HG02759 (cell line): ENCODE data around the gene TREM1.

Source experiments
- ATAC-seq: cut with Tn5 transposase; IDR thresholded peaks from one replicate; pipeline ENCODE4 v1.9.1; 2021; ENCODE audit warnings: mild to moderate bottlenecking, moderate library complexity; ENCODE audit not compliant: unreplicated experiment

The TREM1 gene

DNA sequence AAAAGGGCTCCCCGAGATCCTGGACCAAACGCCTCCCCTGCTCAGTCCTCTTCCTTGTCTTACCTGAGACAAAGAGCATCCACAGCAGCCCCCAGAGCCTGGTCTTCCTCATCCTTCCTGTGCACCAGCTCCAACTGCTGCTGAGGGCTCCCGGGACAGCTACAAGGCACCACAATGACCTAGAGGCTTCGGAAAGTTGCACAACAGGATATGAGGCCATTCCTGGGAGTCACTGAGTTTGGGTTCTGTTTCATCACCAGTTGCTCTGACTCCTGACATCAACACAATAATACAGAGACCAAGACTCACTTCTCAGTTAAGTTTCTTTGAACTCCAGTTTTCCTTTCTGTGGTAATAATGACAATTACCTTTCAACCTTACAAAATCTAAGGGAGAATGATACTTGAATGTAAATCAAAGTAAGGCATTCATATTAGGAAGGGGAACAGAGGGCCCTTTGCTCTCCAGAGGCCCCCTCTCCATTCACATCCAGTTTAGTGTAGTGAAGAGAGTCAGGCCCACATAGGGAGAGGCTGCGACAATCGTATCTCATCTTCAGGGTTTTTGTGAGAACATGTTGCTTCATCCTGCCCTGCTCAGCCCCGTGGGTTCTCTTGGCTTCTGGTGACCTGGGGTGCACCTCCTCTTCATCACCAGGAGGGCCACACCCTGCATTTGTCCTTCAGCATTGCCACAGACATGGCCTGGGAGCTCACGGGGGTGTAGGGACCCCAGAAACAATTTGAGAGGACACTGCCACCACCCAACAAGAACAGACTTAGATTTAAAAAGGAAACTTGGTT lies at the start of gene TREM1:
Gene TREM1 (minus strand): TSS at position 139 of the 803 bp plus-strand sequence. CDS start 27 bp downstream, at position 112.
- no peak for ATAC-seq

DNA sequence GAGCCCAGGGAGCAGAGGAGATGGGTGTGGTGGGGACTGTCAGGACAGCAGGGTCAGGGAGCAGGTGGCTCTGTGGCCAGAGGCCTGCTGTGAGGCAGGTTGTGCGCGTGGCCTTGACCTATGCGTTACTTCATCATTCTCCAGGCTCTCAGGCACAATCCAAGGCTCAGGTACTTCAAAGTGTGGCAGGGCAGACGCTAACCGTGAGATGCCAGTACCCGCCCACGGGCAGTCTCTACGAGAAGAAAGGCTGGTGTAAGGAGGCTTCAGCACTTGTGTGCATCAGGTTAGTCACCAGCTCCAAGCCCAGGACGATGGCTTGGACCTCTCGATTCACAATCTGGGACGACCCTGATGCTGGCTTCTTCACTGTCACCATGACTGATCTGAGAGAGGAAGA lies 49.5 kb upstream of the TREM1 start:
- no peak for ATAC-seq

DNA sequence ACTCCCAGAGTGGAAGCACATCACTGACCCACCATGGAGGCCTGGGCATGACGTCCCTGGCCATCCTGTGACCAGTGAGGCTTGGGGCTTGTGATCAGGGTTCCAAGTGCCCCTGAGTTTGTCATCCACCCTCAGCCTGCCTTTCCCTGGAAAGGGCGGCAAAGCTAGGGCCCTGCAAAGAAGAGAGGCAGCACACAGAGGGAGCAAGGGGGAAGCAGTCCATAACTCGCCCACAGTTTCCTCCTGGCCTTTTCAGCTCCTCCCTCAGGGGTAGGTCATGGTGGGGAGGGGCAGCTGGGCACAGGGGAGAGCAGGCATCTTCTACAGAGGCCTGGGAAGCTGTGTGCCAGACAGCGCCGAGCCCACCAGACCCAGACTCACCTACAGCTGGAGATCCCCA lies 48.8 kb upstream of the TREM1 start, which contains the start of gene NCR2:
Gene NCR2 (plus strand): TSS at position 313 of the 400 bp plus-strand sequence. CDS start 269 bp downstream, outside the sequence.
- ATAC-seq = no peak

DNA sequence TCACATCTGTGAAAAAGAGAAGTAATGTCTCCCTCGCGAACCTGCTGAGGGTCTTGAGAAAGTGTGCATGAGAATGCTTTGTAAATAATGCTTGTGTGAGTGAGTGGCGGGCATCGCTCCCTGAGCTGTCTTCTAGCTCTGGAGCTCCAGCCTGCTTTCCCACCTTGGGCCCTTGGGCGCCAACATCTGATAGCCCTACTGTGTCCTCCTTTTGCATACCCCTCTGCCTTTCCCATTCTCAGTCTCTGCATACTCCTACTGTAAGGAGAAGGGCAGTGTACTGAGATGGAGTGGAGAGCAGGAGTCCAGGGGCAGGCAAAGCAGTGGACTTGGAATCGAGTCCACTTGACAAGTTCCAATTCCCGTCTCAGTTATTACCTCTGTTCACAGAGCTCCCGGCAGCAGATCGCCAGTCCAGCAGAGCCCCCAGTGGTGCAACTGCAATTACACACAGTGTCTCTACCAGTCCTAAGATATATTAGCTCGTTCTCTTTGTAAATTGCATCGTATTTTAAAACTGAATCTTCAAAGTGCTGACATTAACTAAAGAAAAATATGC lies 48.1 kb upstream of the TREM1 start:
- no peak for ATAC-seq

DNA sequence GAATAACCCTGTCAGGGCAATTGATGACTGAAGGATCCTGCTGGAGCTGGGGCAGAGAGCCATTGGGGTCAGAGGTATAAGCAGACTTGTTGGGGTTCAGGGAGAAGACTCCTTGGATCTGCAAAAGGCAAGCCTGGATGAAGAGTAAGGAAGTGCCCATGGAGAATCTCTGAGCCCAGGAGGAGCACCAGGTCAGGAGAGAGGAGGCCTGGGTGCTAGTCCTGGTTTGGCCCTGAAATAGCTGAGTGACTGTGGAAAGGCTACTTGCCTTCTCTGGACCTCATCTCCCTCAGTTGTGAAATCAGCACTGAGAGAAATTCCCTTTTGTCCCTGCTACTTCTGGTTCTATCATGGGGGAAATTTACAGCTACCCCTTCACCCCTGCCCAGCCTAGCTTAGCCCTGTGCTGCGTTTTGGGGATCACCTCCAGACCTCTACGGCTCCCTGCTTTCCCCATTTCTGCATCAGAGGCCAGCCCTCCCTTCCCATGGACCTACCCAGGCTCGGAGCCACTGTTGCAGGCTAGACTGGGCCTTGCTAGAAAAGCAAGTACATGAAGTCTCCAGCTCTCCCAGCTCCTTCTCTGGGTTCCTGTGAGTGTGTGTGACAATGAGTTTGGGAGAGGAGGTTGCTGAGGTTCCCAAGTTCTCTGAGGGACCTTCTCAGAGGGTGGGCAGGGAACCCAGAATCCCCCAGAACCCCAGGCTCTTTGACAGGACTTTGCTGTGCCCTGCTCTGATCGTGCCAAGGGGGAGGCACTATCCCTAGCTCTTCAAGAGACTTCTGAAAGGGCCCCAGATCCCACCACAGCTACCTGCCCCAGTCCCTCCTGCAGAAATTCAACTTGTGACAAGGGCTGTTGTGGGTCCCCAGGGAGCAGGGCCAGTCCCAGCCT lies 46.6 kb upstream of the TREM1 start:
- no peak for ATAC-seq

DNA sequence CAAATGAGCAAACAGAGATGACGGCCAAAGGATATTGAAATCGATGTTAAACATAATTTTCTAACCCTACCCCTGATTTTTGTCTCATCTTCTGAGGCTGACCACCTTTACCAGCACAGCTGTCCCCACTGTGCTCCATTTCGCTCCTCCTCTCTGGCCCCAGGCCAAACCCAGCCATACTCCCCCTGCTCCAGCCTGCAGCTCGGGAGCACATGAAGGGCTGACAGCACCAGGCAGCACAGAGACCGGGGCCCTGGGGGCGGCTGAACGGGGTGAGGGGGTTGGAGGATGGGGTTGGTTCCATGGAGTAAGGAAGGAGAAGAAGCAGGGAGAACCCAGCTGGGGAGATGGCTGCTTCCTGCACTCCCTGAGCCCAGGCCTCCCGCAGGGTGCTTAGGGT lies 45.8 kb upstream of the TREM1 start:
- ATAC-seq = no peak

DNA sequence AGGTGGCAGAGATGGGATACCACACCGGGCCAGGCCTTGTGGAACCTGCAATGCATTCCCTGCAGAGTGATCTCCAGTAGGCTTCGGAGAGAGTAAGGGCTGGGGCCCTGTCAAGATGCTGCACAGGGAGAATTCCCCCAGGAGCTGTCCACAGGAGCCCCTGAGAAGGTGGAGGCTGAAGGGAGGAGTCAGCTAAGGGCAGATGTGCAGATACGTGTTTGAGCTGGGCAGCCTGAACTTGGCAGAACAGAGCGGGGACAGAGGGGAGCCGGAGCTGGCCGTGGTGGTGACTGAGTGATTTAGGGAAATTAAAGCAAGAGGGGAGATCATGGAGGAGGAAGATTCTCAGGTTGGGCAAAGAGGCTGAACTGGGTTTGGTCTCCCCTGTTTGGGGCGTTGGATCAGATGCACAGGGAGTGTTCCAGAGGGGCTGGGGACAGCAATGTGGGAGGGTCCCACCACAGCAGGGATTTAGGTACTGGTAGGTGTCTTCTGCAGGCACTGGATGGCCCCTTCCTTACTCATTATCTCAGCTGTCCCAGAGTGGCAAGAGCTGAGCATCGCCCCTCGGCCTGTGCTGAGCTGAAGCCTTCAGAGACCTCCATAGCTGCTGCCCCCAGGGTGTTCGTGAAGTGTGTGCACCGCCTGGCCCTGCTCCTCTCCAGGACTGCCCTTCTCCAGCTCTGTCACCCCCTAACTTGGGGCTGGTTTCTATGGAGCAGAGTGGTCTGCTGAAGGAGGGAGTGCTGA lies 45.1 kb upstream of the TREM1 start:
- no peak for ATAC-seq

DNA sequence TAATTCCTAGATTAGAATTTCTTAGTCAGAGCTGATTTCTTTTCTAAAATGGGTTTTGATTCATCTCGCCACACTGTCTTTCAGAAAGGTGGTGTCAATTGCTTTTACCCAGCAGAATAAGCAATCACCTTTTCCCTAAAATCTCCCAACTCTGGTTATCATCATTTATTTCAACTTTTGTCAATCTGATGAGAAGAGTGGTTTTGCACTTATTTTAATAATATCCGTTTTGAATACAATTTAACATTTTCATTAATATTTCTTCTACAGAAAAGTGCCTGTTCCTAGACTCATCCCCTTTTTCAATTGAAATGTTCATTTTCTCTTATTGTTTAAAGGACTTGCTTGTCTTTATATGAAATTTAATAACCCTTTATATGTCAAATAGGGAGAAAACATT lies 40.7 kb upstream of the TREM1 start:
- no peak for ATAC-seq

DNA sequence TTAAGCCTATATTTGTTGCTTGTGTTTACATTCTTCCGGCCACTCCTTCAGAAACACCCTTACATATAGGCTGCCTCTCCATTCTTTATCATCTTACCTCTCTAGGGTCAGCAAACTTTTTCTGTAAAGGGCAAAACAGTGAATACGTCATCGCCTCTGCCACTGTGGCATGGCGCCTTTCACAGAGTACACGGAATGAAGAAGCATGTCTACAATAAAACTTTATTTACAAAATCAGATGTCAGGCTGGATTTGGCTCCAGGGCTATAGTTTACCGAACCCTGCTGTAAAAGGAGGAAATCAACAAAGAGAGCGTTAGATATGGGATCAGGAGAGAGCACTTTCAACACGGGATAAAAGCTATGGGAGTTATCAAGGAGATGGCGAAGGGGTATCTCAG lies 39.6 kb upstream of the TREM1 start:
- ATAC-seq = no peak

DNA sequence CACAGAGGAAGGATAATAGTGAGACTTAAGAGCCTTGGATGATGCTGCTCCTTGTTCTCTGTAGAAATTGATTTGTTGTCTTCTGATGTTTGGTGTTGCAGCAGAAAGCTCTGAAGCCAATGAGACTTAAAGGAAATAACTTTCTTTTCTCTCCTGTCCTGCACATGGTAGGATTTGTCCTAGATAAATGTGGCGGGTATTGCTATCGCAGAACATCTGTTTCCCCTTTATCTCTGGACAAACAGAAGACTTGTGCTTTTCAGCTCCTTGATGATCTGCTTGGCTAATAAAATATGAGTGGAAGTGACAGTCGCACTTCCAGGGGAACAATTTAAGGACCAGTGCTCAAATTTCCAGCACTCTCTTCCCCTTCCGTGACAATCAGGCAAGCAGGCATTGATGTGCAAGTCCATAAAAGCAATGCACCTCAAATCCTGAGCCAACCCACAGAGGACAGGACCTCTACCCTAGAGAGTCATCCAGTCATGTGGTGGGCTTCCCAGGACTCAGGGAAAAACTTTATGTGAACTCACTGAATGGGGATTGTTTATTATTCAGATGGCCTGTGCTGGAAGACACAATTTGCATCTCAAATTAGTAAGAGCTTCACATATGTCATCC lies 39.1 kb upstream of the TREM1 start:
- no peak for ATAC-seq

DNA sequence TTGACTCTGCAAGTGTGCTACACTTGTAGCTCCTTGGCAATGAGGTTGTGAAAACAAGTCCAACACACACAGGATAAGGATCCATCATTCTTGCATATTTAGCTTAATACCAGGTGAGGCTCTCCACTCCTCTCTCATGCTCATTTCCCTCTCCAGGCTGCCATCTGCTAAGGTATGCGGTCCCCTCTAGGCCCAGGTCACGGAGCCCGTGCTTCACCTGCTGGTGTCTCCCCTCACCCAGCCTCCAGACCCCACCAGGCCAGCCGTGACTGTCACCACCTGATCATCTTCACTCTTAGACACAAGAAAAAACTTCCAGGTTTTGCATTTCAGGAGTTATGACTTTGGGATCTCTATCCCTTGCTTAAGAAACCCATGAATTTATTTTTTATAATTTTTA lies 34.7 kb upstream of the TREM1 start:
- no peak for ATAC-seq

DNA sequence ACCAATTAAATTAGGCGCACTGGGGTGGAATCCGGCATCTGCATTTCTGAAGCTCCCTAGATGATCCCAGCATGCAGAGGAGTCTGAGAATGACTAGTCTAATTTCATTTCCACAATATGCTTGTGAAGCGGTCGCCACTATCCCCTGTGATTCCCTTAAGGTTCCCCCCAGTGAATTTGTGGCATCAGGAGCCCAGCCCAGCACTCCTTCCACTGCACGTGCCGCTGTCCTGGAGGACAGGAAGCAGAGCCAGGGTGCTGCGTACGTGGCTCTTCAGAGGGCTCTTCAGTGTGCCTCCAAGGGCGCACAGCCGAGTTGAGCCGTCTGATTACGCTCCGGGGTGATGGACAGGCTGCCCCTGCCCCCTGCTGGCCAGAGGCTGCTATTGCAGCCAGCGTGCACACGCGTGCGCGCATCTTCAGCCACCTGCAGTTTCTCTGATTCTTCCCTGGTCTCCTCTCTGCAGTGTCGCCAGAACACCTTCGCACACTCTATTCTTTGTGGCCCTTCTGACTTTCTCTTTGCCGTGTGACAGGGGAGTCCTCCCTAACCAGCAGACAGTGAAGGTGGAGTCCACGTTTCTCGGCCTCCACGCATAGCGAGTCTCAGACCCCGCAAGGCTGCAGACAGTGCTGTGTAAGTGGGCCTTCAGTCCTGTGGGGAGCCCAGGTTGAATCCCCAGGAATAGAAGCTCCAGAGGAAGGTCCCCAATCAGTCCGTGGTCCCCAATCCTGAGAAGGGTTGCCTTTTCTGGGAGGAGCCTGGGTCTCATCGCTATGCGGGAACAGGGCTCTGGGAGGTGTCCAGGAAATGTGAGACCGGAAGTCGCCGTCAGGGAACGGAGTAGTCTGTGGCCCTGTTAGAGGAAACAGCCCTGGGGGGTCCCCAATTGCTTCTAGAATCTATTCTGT lies 32.4 kb upstream of the TREM1 start:
- ATAC-seq = peak; percentile 93

DNA sequence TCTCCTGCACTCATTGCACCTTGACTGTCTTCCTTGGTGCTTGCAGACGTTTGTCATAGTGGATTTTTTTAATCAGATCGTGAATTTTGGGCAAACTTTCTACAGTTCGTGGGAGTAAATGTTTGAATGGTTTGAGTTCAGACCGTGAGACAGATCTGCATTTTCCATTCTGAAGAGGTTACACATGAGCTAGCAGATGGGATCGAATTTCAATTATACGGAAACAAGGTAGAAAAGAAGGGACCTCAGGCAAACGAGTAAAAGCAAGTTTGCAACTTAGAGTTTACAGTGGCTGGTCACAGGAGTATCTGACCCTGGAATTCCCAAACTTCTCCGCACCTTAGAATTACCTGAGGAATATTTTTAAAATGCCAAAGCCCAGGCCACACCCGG lies 31.8 kb upstream of the TREM1 start:
- no peak for ATAC-seq

DNA sequence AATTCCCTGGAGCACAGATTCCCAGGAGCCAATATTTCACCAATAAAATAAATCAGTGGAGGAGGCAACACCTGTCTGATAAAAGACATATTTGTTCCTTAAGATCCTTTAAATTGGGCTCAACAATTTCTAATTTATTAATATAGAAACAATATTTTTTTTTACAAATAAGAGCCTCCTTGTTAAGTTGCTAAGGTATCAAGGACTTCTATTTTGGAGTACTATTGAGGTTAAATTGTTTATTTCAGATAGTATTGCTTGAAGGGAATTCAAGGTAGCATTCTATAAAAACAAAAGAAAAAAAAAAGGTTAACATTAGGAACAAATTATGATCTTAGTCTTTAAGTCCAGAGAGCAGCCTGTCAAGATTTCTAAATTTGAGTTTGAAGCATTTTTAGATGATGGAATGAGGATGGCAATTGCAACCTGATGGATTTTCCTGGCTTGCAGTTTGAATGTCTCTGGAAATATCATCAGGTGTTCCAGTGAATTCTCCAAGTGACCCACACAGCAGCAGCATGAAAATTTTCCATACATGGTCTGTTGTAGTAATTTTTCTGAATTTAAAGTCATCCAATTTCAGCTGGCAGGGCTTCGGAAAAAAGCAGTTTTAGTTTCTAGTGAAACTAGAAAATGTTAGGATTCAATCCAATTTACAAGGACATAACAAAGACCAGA lies 29.6 kb upstream of the TREM1 start:
- ATAC-seq = no peak

DNA sequence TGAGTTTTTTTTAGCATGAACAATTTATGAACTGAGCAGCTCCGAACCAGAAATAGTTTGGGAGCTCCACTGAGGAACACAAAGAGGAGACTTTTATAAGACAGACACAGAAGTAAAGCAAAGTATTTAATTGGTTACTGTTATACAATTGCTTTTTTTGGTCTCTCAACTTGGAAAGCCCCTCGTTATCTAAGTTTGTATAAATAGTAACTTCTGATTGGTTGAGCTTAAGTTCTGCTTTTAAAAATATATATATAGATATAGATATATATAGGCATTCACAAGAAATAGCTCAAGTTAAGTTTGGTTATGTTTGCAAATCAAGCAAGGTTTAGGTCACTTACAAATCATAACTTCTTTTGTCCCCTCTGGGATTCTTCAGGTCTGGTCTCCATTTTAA lies 28.7 kb upstream of the TREM1 start:
- no peak for ATAC-seq

DNA sequence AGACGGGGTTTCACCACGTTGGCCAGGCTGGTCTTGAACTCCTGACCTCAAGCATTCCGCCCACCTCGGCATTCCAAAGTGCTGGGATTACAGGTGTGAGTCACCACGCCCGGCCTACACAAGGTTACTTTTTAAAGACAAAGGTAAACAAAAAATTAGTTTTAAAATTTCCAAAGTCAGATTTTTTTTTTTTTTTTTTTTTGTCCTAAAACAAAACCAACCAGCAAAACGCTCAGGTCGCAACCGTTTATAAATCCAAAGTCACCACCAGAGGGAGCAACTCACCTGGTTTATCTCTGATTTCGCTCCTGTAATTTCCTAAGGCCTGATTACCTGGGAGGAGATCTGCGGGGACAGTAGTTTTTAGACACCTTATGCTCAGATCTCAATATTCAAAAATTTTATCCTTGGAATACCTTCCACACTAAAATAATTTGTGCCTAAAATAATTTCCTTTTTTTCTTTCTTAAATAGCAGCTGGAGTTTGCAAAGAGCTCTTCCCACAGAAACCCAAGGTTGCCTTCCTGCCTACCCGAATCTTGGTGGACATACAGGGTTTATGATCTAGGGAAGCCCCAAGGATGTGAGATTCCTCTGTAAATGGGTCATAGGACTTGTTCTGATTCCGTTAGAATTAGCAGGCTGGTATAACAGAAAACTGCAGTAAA lies 19.8 kb upstream of the TREM1 start:
- ATAC-seq = no peak

DNA sequence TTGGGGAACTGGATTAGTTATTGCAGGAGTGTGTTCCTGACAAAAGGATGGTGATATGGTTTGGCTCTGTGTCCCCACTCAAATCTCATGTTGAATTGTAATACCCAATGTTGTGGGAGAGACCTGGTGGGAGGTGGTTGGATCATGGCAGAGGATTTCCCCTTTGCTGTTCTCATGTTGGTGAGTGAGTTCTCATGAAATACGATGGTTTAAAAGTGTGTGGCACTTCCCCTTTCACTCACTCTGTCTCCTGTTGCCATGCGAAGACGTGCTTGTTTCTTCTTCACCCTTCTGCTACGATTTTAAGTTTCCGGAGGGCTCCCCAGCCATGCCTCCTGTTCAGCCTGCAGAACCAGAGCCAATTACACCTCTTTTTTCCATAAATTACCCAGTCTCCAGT lies 16.2 kb upstream of the TREM1 start:
- no peak for ATAC-seq

DNA sequence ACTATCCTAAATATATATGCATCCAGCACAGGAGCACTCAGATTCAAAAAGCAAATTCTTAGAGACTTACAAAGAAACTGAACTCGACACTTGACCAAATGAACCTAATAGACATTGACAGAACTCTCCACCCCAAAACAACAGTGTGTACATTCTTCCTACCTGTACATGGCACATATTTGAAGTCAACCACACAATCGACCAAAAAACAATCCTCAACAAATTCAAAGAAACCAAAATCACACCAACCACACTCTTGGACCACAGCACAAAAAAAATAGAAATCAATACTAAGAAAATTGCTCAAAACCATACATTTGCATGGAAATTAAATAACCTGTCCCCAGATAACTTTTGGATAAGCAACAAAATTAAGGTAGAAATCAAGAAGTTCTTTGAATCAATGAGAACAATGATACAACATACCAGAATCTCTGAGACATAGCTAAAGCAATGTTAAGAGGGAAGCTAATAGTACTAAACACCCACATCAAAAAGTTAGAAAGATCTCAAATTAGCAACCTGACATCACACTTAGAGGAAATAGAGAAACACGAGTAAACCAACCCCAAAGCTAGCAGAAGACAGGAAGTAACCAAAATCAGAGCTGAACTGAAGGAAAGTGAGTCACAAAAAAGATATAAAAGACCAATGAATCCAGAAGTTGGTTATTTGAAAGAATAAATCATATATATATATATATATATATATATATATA lies 12.5 kb upstream of the TREM1 start:
- no peak for ATAC-seq
